Activated CD4-positive, CD25-positive, alpha-beta regulatory T cell treated with anti-CD3 and anti-CD28 coated beads, Interleukin-2, amount 50 U/mL, for 16 hours (primary cell): Measurements from ENCODE around the gene TNC.

Experiments used
- DNase-seq: peaks from one replicate; pipeline ENCODE4 v3.0.0-alpha.2; 2020; ENCODE audit warnings: low read depth, low spot score

TNC gene

GRCh38 chr9:115103746-115104477, 14.0 kb downstream of the TNC start:
- DNase-seq: no peak

- DNase-seq: no peak
Observed at GRCh38 chr9:115099901-115100300, 18.1 kb downstream of the TNC start.

GRCh38 chr9:115098226-115098965, 19.6 kb downstream of the TNC start:
- DNase-seq: no peak

- DNase-seq: no peak
Observed at GRCh38 chr9:115093520-115093919, 24.4 kb downstream of the TNC start.

- DNase-seq: no peak
Observed at GRCh38 chr9:115090486-115090885, 27.5 kb downstream of the TNC start.

GRCh38 chr9:115088860-115089259, 29.1 kb downstream of the TNC start:
- no peak for DNase-seq

- DNase-seq: no peak
Observed at GRCh38 chr9:115086886-115087285, 31.1 kb downstream of the TNC start.

GRCh38 chr9:115086461-115086860, 31.5 kb downstream of the TNC start:
- DNase-seq: no peak

GRCh38 chr9:115085773-115086377, 32.1 kb downstream of the TNC start:
- no peak for DNase-seq

GRCh38 chr9:115084709-115085108, 33.2 kb downstream of the TNC start:
- no peak for DNase-seq

- no peak for DNase-seq
Observed at GRCh38 chr9:115084157-115084556, 33.8 kb downstream of the TNC start.

- DNase-seq: no peak
Observed at GRCh38 chr9:115080242-115080641, 37.7 kb downstream of the TNC start.

GRCh38 chr9:115079156-115079555, 38.8 kb downstream of the TNC start:
- no peak for DNase-seq

- no peak for DNase-seq
Observed at GRCh38 chr9:115073456-115073855, 44.5 kb downstream of the TNC start.

GRCh38 chr9:115071176-115071575, 46.8 kb downstream of the TNC start:
- no peak for DNase-seq

- DNase-seq: no peak
Observed at GRCh38 chr9:115069771-115070170, 48.2 kb downstream of the TNC start.

- DNase-seq: no peak
Observed at GRCh38 chr9:115069302-115069701, 48.7 kb downstream of the TNC start.

- no peak for DNase-seq
Observed at GRCh38 chr9:115068031-115068430, 49.9 kb downstream of the TNC start.

GRCh38 chr9:115063058-115063845, 54.7 kb downstream of the TNC start:
- DNase-seq: no peak

GRCh38 chr9:115058684-115059315, 59.2 kb downstream of the TNC start:
- no peak for DNase-seq

- DNase-seq: no peak
Observed at GRCh38 chr9:115058175-115058574, 59.8 kb downstream of the TNC start.

GRCh38 chr9:115057559-115057958, 60.4 kb downstream of the TNC start:
- DNase-seq: no peak
